ENCODE measurements around the gene COL5A2.
A peak's percentile ranks its signal among the peaks of the same experiment; 100 is the strongest.

COL5A2 gene

DNA sequence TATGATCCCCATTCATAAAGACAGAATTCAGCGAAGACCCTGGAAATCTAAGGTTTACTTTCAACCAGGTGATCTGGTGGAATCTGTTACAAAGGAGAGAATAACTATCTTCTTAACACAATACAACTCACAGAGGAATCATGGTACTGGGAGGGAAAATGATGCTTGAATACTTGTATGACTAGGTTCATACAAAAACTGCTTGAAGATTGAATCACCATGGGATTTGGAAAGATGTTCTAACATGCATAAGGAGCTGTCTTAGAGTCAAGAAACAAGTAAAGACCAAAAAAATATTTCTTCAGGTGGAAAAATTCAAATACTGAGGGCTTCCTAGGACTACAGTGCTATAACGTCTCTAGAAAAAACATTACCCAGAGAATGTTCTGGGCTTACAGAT lies 32.2 kb downstream of the COL5A2 start:
- DNase-seq (ENCODE audit: low read depth) = peak; percentile 64

GRCh38 chr2:189146553-189146952 lies 33.0 kb downstream of the COL5A2 start:
- no peak for DNase-seq (ENCODE audit: low read depth)
- H3K4me3 ChIP-seq (ENCODE audit: control insufficient read depth, low read depth, low read length) = no peak overlapping the region
- TF ChIP-seq, protein P1, sequence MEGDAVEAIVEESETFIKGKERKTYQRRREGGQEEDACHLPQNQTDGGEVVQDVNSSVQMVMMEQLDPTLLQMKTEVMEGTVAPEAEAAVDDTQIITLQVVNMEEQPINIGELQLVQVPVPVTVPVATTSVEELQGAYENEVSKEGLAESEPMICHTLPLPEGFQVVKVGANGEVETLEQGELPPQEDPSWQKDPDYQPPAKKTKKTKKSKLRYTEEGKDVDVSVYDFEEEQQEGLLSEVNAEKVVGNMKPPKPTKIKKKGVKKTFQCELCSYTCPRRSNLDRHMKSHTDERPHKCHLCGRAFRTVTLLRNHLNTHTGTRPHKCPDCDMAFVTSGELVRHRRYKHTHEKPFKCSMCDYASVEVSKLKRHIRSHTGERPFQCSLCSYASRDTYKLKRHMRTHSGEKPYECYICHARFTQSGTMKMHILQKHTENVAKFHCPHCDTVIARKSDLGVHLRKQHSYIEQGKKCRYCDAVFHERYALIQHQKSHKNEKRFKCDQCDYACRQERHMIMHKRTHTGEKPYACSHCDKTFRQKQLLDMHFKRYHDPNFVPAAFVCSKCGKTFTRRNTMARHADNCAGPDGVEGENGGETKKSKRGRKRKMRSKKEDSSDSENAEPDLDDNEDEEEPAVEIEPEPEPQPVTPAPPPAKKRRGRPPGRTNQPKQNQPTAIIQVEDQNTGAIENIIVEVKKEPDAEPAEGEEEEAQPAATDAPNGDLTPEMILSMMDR (conservative IDR thresholded peaks at IDR 0.05; ENCODE audit: control insufficient read depth, insufficient read depth, low read depth, low read length) = no peak

More for the DNA sequence above, 32.2 kb downstream of the COL5A2 start:
- TF ChIP-seq, protein P1 (conservative IDR thresholded peaks at IDR 0.05; ENCODE audit: control insufficient read depth, insufficient read depth, low read depth, low read length) = no peak
- no peak overlapping the region for H3K4me3 ChIP-seq (ENCODE audit: control insufficient read depth, low read depth, low read length)

- peak; percentile 83 for DNase-seq (ENCODE audit: low read depth)
- H3K4me3 ChIP-seq (ENCODE audit: control insufficient read depth, low read depth, low read length) = no peak overlapping the region
- TF ChIP-seq, protein P1 (conservative IDR thresholded peaks at IDR 0.05; ENCODE audit: control insufficient read depth, insufficient read depth, low read depth, low read length) = no peak
These were observed 34.8 kb downstream of the COL5A2 start for GRCh38 chr2:189144700-189145211.

- peak; percentile 92 for DNase-seq (ENCODE audit: low read depth)
- TF ChIP-seq, protein P1 (conservative IDR thresholded peaks at IDR 0.05; ENCODE audit: control insufficient read depth, insufficient read depth, low read depth, low read length) = no peak
- no peak overlapping the region for H3K4me3 ChIP-seq (ENCODE audit: control insufficient read depth, low read depth, low read length)
These were observed 35.6 kb downstream of the COL5A2 start for GRCh38 chr2:189143925-189144324.

GRCh38 chr2:189142893-189143759 lies 36.4 kb downstream of the COL5A2 start:
- H3K4me3 ChIP-seq (ENCODE audit: control insufficient read depth, low read depth, low read length) = no peak overlapping the region
- peak; percentile 68 for DNase-seq (ENCODE audit: low read depth)
- TF ChIP-seq, protein P1 (conservative IDR thresholded peaks at IDR 0.05; ENCODE audit: control insufficient read depth, insufficient read depth, low read depth, low read length) = peak; percentile 78

DNA sequence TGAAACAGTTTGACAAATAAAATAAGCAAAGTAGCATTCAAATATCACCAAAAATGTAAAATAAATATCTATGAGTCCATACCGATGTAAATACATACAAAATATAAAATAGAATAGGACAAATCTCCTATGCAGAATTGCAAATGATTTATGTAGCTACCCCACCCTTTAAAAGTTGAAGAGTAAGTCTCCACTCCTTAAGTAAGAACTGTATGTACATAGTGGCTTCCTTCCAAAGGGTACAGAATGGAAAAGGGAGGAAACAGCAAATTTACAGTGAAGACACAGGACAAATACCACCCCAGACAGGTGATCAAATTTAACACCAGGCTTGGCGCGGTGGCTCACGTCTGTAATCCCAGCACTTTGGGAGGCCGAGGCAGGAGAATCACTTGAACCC lies 40.8 kb downstream of the COL5A2 start:
- TF ChIP-seq, protein P1 (conservative IDR thresholded peaks at IDR 0.05; ENCODE audit: control insufficient read depth, insufficient read depth, low read depth, low read length) = no peak
- H3K4me3 ChIP-seq (ENCODE audit: control insufficient read depth, low read depth, low read length) = no peak overlapping the region
- no peak for DNase-seq (ENCODE audit: low read depth)
